K562 (cell line): ENCODE data around the gene PRRC2B. TPM values are rescaled to one million over a fixed set of nuclear protein-coding genes. Genes with fewer than 3 reads are reported as not detected.
A peak's percentile ranks its signal among the peaks of the same experiment; 100 is the strongest.

Experiments used
- ARHGAP35 ChIP-seq: fragments of 450-650 bp; IDR thresholded peaks from 2 replicates; pipeline ENCODE4 v1.6.1; 2018; ENCODE audit not compliant: partially characterized antibody
- CGGBP1 ChIP-seq: fragments of 250-450 bp; sonication (Bioruptor Pico); IDR thresholded peaks from 2 replicates; pipeline ENCODE4 v1.9.0; 2021; ENCODE audit warnings: mild to moderate bottlenecking
- CREB3 ChIP-seq: fragments of 450-650 bp; conservative IDR thresholded peaks from 2 replicates; pipeline ENCODE4 v1.6.1; 2016; ENCODE audit warnings: missing genetic modification characterization, low read depth, mild to moderate bottlenecking, missing compliant biosample characterization, moderate library complexity
- E2F8 ChIP-seq: fragments of 450-650 bp; IDR thresholded peaks from 2 replicates; pipeline ENCODE4 v1.7.1; 2018; ENCODE audit warnings: mild to moderate bottlenecking, low read depth; ENCODE audit not compliant: partially characterized antibody
- EWSR1 ChIP-seq: fragments of 450-650 bp; IDR thresholded peaks from 2 replicates; pipeline ENCODE4 v1.6.1; 2018; ENCODE audit warnings: borderline replicate concordance, mild to moderate bottlenecking, low read depth, moderate library complexity; ENCODE audit not compliant: partially characterized antibody
- FOXK1 ChIP-seq: sonication (generic); formaldehyde crosslinking; IDR thresholded peaks from 2 replicates; pipeline ENCODE4 v1.8.0; 2022; ENCODE audit warnings: missing genetic modification reagents, mild to moderate bottlenecking, borderline replicate concordance
- GATAD2A ChIP-seq: fragments of 450-650 bp; IDR thresholded peaks from 2 replicates; pipeline ENCODE4 v1.6.1; 2017
- ILF3 ChIP-seq: fragments of 450-650 bp; IDR thresholded peaks from 2 replicates; pipeline ENCODE4 v1.6.1; 2018; ENCODE audit warnings: antibody characterized with exemption, mild to moderate bottlenecking, moderate library complexity, borderline replicate concordance
- PHB ChIP-seq: fragments of 250-450 bp; sonication (Bioruptor Pico); IDR thresholded peaks from 2 replicates; pipeline ENCODE4 v1.5.0; 2021
- PPARD ChIP-seq: fragments of 250-450 bp; sonication (Bioruptor Pico); IDR thresholded peaks from 2 replicates; pipeline ENCODE4 v1.8.0; 2022; ENCODE audit warnings: inconsistent platforms, mild to moderate bottlenecking, moderate library complexity
- RAD21 ChIP-seq, 2 experiments: fragments of 250-450 bp in 1 of 2; fragments of 450-650 bp in 1 of 2; sonication (Bioruptor Pico) in 1 of 2; formaldehyde crosslinking in 1 of 2; IDR thresholded peaks in 1 of 2; conservative IDR thresholded peaks in 1 of 2; 2 replicates each; pipeline versions ENCODE4 v1.4.0 to v1.8.0; 2020 to 2022; ENCODE audit warnings: mild to moderate bottlenecking in 2 of 2, moderate library complexity in 1 of 2
- SP1 ChIP-seq: sonication (generic); formaldehyde crosslinking; IDR thresholded peaks from 2 replicates; pipeline ENCODE4 v1.8.1; 2022; ENCODE audit warnings: mild to moderate bottlenecking, missing genetic modification reagents
- SPI1 ChIP-seq: IDR thresholded peaks from 2 replicates; pipeline ENCODE4 v1.6.1; 2011; ENCODE audit warnings: low read depth, low read length, control low read depth, borderline replicate concordance
- TSHZ1 ChIP-seq: fragments of 250-450 bp; sonication (Bioruptor Pico); IDR thresholded peaks from 2 replicates; pipeline ENCODE4 v1.4.0; 2020; ENCODE audit warnings: mild to moderate bottlenecking, moderate library complexity
- XRCC4 ChIP-seq: IDR thresholded peaks from one replicate; pipeline ENCODE4 v1.6.1; 2011; ENCODE audit not compliant: insufficient read depth, insufficient read length; ENCODE audit errors: extremely low read depth
- ZC3H11A ChIP-seq: IDR thresholded peaks from 2 replicates; pipeline ENCODE4 v1.6.1; 2012; ENCODE audit warnings: low read depth, low read length, improper control_type of control experiment
- ZNF146 ChIP-seq: IDR thresholded peaks from one replicate; pipeline ENCODE4 v1.6.1; 2018; ENCODE audit warnings: missing compliant biosample characterization; ENCODE audit not compliant: unreplicated experiment
- ZNF232 ChIP-seq: sonication (generic); formaldehyde crosslinking; IDR thresholded peaks from 2 replicates; pipeline ENCODE4 v1.8.0; 2022; ENCODE audit warnings: mild to moderate bottlenecking, missing genetic modification reagents
- ZNF263 ChIP-seq: sonication (generic); formaldehyde crosslinking; IDR thresholded peaks from 2 replicates; pipeline ENCODE4 v1.8.0; 2022; ENCODE audit warnings: mild to moderate bottlenecking, missing genetic modification reagents, borderline replicate concordance
- ZNF431 ChIP-seq: sonication (generic); formaldehyde crosslinking; IDR thresholded peaks from 2 replicates; pipeline ENCODE4 v1.8.0; 2022; ENCODE audit warnings: mild to moderate bottlenecking, missing genetic modification reagents
- ZNF561 ChIP-seq: fragments of 450-650 bp; formaldehyde crosslinking; conservative IDR thresholded peaks from 2 replicates; pipeline ENCODE4 v1.4.0; 2020; ENCODE audit warnings: mild to moderate bottlenecking, moderate library complexity
- polyA plus RNA-seq, 8 experiments: library from polyadenylated mRNA; depleted of rRNA in 4 of 8; stranded (reverse) in 5 of 8; unstranded in 3 of 8; fragments of >200 nt; fragmentation: Nextera tagmentation in 2 of 8; fragmentation: Illumina TruSeq in 1 of 8; extraction: Ambion mirVana in 2 of 8; extraction: Trizol in 1 of 8; gene quantifications; 2 replicates each; pipeline versions ENCODE4 v1.2.1 to v1.2.3, GENCODE V29; 2011 to 2014; ENCODE audit warnings: inconsistent platforms in 1 of 8, missing spikeins in 1 of 8
- total RNA-seq, 7 experiments: library from RNA; depleted of rRNA in 6 of 7; stranded (reverse); fragments of >200 nt in 6 of 7; fragmentation: Illumina TruSeq in 2 of 7; extraction: Trizol in 2 of 7; gene quantifications; 2 replicates each; pipeline versions ENCODE4 v1.2.1 to v1.2.3, GENCODE V29; 2011 to 2021; ENCODE audit warnings: low replicate concordance in 1 of 7

The PRRC2B gene
- total and polyA plus RNA-seq, 9 of the 15 experiments (the other 6 are each of a cell fraction or from before 2014, with no cell fraction given) = 0.34 to 125 (median 30.9) TPM

GRCh38 chr9:131502781-131503625 is 109.1 kb downstream of the PRRC2B start, which contains the start of gene POMT1 (continued):
- TF ChIP-seq ZC3H11A = no peak
- TF ChIP-seq CGGBP1 = no peak
- TF ChIP-seq TSHZ1 (CRISPR knock-in tag) = no peak
- TF ChIP-seq FOXK1 = peak; percentile 3; the same call in 1 of the 2 replicates
- no peak for TF ChIP-seq RAD21 (CRISPR knock-in tag; conservative IDR thresholded peaks at IDR 0.05 in 1 of 2, IDR thresholded peaks at IDR 0.05 in 1 of 2)
- no peak for TF ChIP-seq ZNF431 (CRISPR knock-in tag)
- no peak for TF ChIP-seq PHB (CRISPR knock-in tag)
- TF ChIP-seq E2F8 = no peak
- TF ChIP-seq ZNF232 (CRISPR knock-in tag) = no peak
- TF ChIP-seq SPI1 = no peak
- no peak for TF ChIP-seq XRCC4
- TF ChIP-seq ILF3 = no peak
- TF ChIP-seq ZNF561 (CRISPR knock-in tag) = no peak
- no peak for TF ChIP-seq ZNF263 (CRISPR knock-in tag)
- no peak for TF ChIP-seq CREB3 (tag)
- no peak for TF ChIP-seq ZNF146 (CRISPR knock-in tag)
- TF ChIP-seq EWSR1 = no peak
- TF ChIP-seq SP1 = peak; percentile 79
- TF ChIP-seq GATAD2A = peak; percentile 81
- no peak for TF ChIP-seq ARHGAP35
- no peak for TF ChIP-seq PPARD (CRISPR knock-in tag)
